Upper lobe of left lung (tissue), 4 donors: ENCODE data around the gene RPL38.

ENCODE experiments used
- CTCF ChIP-seq, 6 experiments: fragments of 450-650 bp in 4 of 6; fragments of 200-600 bp in 2 of 6; sonication (generic) in 2 of 6; IDR thresholded peaks; one replicate each; pipeline ENCODE4 v1.5.1; 2016 to 2019; ENCODE audit warnings: antibody characterized with exemption in 6 of 6
- POLR2A ChIP-seq, 4 donors: fragments of 450-650 bp; IDR thresholded peaks; one replicate each; pipeline ENCODE4 v1.5.1; 2016 to 2017; ENCODE audit warnings: antibody characterized with exemption in 4 of 4, mild to moderate bottlenecking in 2 of 4
- POLR2AphosphoS5 ChIP-seq, 2 donors: sonication (generic); formaldehyde crosslinking; IDR thresholded peaks; one replicate each; pipeline ENCODE4 v1.5.1; 2017; ENCODE audit warnings: antibody characterized with exemption in 2 of 2

GRCh38 chr17:74205274-74205673 is 1.8 kb downstream of the RPL38 start:
- TF ChIP-seq POLR2AphosphoS5 (IDR thresholded peaks at IDR 0.05) = no peak
- no peak for TF ChIP-seq CTCF (IDR thresholded peaks at IDR 0.05)
- TF ChIP-seq POLR2A (IDR thresholded peaks at IDR 0.05) = no peak
